Measurements from ENCODE around the gene IYD.

Gene IYD

GRCh38 chr6:150450918-150451317 is 82.1 kb downstream of the IYD start:
- TF ChIP-seq, protein P1, sequence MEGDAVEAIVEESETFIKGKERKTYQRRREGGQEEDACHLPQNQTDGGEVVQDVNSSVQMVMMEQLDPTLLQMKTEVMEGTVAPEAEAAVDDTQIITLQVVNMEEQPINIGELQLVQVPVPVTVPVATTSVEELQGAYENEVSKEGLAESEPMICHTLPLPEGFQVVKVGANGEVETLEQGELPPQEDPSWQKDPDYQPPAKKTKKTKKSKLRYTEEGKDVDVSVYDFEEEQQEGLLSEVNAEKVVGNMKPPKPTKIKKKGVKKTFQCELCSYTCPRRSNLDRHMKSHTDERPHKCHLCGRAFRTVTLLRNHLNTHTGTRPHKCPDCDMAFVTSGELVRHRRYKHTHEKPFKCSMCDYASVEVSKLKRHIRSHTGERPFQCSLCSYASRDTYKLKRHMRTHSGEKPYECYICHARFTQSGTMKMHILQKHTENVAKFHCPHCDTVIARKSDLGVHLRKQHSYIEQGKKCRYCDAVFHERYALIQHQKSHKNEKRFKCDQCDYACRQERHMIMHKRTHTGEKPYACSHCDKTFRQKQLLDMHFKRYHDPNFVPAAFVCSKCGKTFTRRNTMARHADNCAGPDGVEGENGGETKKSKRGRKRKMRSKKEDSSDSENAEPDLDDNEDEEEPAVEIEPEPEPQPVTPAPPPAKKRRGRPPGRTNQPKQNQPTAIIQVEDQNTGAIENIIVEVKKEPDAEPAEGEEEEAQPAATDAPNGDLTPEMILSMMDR (conservative IDR thresholded peaks at IDR 0.05; ENCODE audit: control insufficient read depth, insufficient read depth, low read depth, low read length) = no peak
- no peak for DNase-seq (ENCODE audit: low read depth)
- H3K4me3 ChIP-seq (ENCODE audit: control insufficient read depth, low read depth, low read length) = no peak overlapping the region

DNA sequence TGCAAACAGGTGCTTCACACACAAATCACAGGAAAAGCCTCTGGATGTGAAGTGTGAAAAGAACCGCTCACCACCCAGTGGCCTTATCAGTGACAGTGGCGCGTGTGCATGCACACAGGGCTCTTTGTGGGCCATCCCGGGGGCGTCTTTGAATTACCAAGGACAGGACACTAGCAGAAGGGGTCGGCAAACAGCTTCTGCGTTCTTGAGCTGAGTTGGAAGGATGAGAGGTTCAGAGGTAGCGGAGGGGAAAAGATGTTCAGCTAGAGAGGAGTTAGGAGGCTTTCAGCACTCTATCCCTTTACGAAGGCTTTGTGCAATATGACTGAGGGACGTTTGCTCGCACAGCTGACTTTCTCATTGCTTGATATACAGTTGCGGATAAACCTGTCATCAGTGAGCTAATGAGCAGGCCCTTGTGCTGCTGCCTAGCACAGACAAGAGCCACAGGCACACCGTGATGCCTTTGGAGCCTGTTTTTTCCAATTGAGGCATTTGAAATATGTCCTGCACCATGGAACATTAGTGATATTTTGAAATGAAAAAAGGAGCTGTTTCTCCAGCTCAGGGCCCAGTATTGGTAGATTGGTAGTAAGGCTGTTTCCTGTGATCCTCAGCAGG is 83.1 kb downstream of the IYD start:
- TF ChIP-seq, protein P1 (conservative IDR thresholded peaks at IDR 0.05; ENCODE audit: control insufficient read depth, insufficient read depth, low read depth, low read length) = no peak
- DNase-seq (ENCODE audit: low read depth) = no peak
- H3K4me3 ChIP-seq (ENCODE audit: control insufficient read depth, low read depth, low read length) = no peak overlapping the region

- no peak for DNase-seq (ENCODE audit: low read depth)
- no peak overlapping the region for H3K4me3 ChIP-seq (ENCODE audit: control insufficient read depth, low read depth, low read length)
- TF ChIP-seq, protein P1 (conservative IDR thresholded peaks at IDR 0.05; ENCODE audit: control insufficient read depth, insufficient read depth, low read depth, low read length) = no peak
Measured at GRCh38 chr6:150452428-150453243, 83.8 kb downstream of the IYD start.

- H3K4me3 ChIP-seq (ENCODE audit: control insufficient read depth, low read depth, low read length) = no peak overlapping the region
- DNase-seq (ENCODE audit: low read depth) = no peak
- TF ChIP-seq, protein P1 (conservative IDR thresholded peaks at IDR 0.05; ENCODE audit: control insufficient read depth, insufficient read depth, low read depth, low read length) = no peak
Measured at GRCh38 chr6:150453357-150453756, 84.5 kb downstream of the IYD start.

All from fibroblast of mammary gland (primary cell).